HEK293T (cell line): Measurements from ENCODE around the gene MAP4K4.

Experiments
- CTCF ChIA-PET: fragments of 350-600 bp; formaldehyde crosslinking; extraction: SDS; loops from one replicate; lab custom pipeline; 2021; ENCODE audit warnings: antibody characterized with exemption, inconsistent platforms; lab: Yijun Ruan, JAX
- POLR2A ChIA-PET: fragments of 350-600 bp; formaldehyde crosslinking; extraction: SDS; loops from one replicate; lab custom pipeline; 2020; ENCODE audit warnings: antibody characterized with exemption, inconsistent platforms; lab: Yijun Ruan, JAX
- DNase-seq: peaks from one replicate; pipeline ENCODE4 v3.0.0; 2012; ENCODE audit warnings: mixed read lengths; ENCODE audit errors: extremely low spot score
- ARNT ChIP-seq: fragments of 450-650 bp; IDR thresholded peaks from 2 replicates; pipeline ENCODE4 v1.6.1; 2017; ENCODE audit warnings: mild to moderate bottlenecking
- BHLHE40 ChIP-seq: fragments of 450-650 bp; IDR thresholded peaks from 2 replicates; pipeline ENCODE4 v1.6.1; 2016; ENCODE audit warnings: mild to moderate bottlenecking, moderate library complexity, borderline replicate concordance
- CTBP1 ChIP-seq: fragments of 450-650 bp; IDR thresholded peaks from 2 replicates; pipeline ENCODE4 v1.6.1; 2016; ENCODE audit warnings: borderline replicate concordance
- ELF4 ChIP-seq: fragments of 450-650 bp; IDR thresholded peaks from 2 replicates; pipeline ENCODE4 v1.6.1; 2017; ENCODE audit warnings: antibody characterized with exemption
- FOXA1 ChIP-seq: fragments of 450-650 bp; IDR thresholded peaks from 2 replicates; pipeline ENCODE4 v1.6.1; 2016; ENCODE audit warnings: mild to moderate bottlenecking
- FOXK2 ChIP-seq: fragments of 450-650 bp; IDR thresholded peaks from 2 replicates; pipeline ENCODE4 v1.6.1; 2016; ENCODE audit warnings: mild to moderate bottlenecking
- FOXM1 ChIP-seq: fragments of 450-650 bp; IDR thresholded peaks from 2 replicates; pipeline ENCODE4 v1.6.1; 2017; ENCODE audit warnings: mild to moderate bottlenecking, borderline replicate concordance
- HDGF ChIP-seq: fragments of 450-650 bp; IDR thresholded peaks from 2 replicates; pipeline ENCODE4 v1.6.1; 2017; ENCODE audit warnings: antibody characterized with exemption, borderline replicate concordance
- L3MBTL2 ChIP-seq: fragments of 450-650 bp; conservative IDR thresholded peaks from 2 replicates; pipeline ENCODE4 v1.6.1; 2016; ENCODE audit warnings: mild to moderate bottlenecking
- LEF1 ChIP-seq: fragments of 450-650 bp; IDR thresholded peaks from 2 replicates; pipeline ENCODE4 v1.6.1; 2017; ENCODE audit warnings: mild to moderate bottlenecking, borderline replicate concordance
- NFRKB ChIP-seq: fragments of 450-650 bp; IDR thresholded peaks from 2 replicates; pipeline ENCODE4 v1.6.1; 2016; ENCODE audit warnings: mild to moderate bottlenecking, moderate library complexity
- PKNOX1 ChIP-seq: fragments of 450-650 bp; IDR thresholded peaks from 2 replicates; pipeline ENCODE4 v1.6.1; 2016
- SP1 ChIP-seq: fragments of 450-650 bp; IDR thresholded peaks from 2 replicates; pipeline ENCODE4 v1.6.1; 2017
- SUZ12 ChIP-seq: fragments of 450-650 bp; IDR thresholded peaks from 2 replicates; pipeline ENCODE4 v1.6.1; 2016; ENCODE audit warnings: mild to moderate bottlenecking
- TARDBP ChIP-seq: fragments of 450-650 bp; IDR thresholded peaks from 2 replicates; pipeline ENCODE4 v1.6.1; 2016
- ZNF384 ChIP-seq: fragments of 450-650 bp; IDR thresholded peaks from 2 replicates; pipeline ENCODE4 v1.6.1; 2016

Gene MAP4K4

GRCh38 chr2:101735166-101735533 lies 37.6 kb downstream of the MAP4K4 start:
- DNase-seq, result no peak
- POLR2A ChIA-PET, result no interaction called here
- no peak for TF ChIP-seq NFRKB
- CTCF ChIA-PET, result no interaction called here

DNA sequence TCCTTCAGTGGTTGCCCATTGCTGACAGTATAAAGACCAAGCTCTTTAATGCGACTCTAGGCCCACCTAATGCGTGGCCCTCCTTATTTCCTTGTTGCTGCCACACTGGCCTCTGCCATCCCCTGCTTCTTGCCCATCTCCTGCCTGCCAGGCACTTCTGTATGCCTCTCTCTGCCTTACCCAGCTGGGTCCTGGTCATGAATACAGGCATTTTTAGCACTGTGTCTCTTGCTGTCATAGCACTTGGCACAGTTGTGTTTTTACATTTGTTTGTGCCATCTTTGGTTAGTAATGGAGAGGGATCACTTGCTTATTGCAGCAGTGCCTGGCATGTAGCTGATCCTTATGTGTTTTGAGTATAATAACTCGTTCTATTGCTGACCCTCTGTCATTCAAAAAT lies 38.7 kb downstream of the MAP4K4 start:
- DNase-seq, result no peak
- CTCF ChIA-PET, result interaction anchor here (1.1 kb wide), 1 partner anchor 10 kb away, joined by 3 read pairs; no protein-coding TSS in a partner anchor
- TF ChIP-seq SP1 (no peak), FOXK2 (no peak), SUZ12 (no peak), ARNT (no peak), TARDBP (no peak), BHLHE40 (no peak)
- POLR2A ChIA-PET, result no interaction called here

DNA sequence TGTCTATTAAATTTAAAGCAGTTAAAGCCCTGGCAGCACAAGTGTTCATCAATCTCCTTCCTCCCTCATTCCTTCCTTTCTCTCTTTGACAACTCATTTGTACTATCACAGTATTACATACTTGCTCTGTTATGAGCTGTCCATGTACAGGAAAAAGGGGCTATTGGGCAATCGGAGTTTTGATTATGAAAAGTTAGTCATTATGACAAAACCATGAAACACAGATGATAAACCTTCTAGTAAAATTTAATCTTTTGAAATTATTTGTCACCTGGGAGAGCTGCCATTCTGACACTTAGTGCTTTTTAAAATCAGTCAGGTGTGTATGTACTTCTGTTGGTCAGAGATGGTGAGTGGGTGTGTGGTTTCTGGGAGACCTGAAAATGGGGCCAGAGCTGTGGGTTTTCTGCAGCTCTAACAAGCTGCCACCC lies 39.4 kb downstream of the MAP4K4 start:
- ChIA-PET CTCF (interaction anchor here (1.1 kb wide), 1 partner anchor 11 kb away, joined by 3 read pairs; no protein-coding TSS in a partner anchor), POLR2A (no interaction called here)
- DNase-seq, result no peak
- TF ChIP-seq ELF4, result no peak
- TF ChIP-seq ZNF384, result no peak
- no peak for TF ChIP-seq FOXM1
- no peak for TF ChIP-seq FOXK2
- no peak for TF ChIP-seq FOXA1
- no peak for TF ChIP-seq L3MBTL2
- TF ChIP-seq BHLHE40, result no peak
- TF ChIP-seq SUZ12, result no peak
- no peak for TF ChIP-seq TARDBP
- no peak for TF ChIP-seq LEF1
- no peak for TF ChIP-seq PKNOX1
- no peak for TF ChIP-seq NFRKB
- TF ChIP-seq SP1, result no peak
- no peak for TF ChIP-seq HDGF
- TF ChIP-seq ARNT, result no peak
- TF ChIP-seq CTBP1, result no peak

- TF ChIP-seq NFRKB (no peak), FOXM1 (no peak), PKNOX1 (no peak)
- no peak for DNase-seq
- ChIA-PET CTCF (interaction anchor here (1.1 kb wide), 1 partner anchor 12 kb away, joined by 3 read pairs; no protein-coding TSS in a partner anchor), POLR2A (no interaction called here)
Observed at GRCh38 chr2:101737478-101738255, 40.2 kb downstream of the MAP4K4 start.

DNA sequence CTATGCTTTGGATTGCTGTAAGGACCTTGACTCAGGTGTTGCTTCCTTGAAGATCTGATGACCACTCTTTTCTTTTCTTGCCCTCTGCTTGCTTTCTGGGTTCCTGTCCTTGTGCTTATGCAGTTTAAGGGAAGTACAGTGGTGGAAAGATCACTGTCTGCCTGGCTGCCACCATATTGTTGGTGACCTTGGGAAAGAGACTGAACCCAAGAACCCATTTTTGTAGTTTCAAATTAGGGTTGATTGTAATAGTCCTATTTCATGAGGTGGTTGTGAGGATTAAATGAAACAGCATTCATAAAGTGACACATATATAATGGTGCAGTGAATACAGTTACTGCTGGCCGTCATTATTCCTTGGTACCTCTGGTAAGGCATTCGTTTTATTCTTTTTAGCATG lies 41.1 kb downstream of the MAP4K4 start:
- POLR2A ChIA-PET, result no interaction called here
- CTCF ChIA-PET, result no interaction called here
- TF ChIP-seq HDGF (no peak), ZNF384 (no peak), L3MBTL2 (no peak), ELF4 (no peak), ARNT (no peak), SUZ12 (no peak), TARDBP (no peak), FOXK2 (no peak), NFRKB (no peak), PKNOX1 (no peak), FOXM1 (no peak), CTBP1 (no peak), BHLHE40 (no peak), SP1 (no peak), LEF1 (no peak), FOXA1 (no peak)
- DNase-seq, result no peak

DNA sequence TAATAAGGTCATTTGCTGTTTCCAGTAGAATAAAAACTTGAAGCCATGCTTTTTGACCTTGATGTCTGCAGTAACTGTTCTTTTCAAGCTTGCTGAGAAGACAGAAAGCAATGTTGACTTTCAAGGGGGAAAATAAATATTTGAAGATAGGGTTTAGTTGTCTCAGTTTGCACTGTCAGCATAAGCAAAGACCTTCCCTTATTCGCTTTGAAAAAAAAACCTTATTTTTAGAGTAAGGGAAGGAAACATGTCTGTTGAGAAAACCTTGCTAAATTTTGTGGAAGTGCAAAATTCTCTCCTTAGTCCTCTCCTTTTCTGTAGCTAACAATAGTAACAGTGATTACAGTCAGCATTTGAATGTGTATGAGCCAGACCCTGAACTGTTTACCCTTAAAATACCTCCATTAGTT lies 43.1 kb downstream of the MAP4K4 start:
- CTCF ChIA-PET, result no interaction called here
- TF ChIP-seq ARNT (no peak), HDGF (no peak), SP1 (no peak), BHLHE40 (no peak), CTBP1 (no peak), LEF1 (no peak), ELF4 (no peak), NFRKB (no peak), ZNF384 (no peak), FOXA1 (no peak), FOXM1 (no peak), PKNOX1 (no peak), SUZ12 (no peak), L3MBTL2 (no peak), TARDBP (no peak), FOXK2 (no peak)
- POLR2A ChIA-PET, result no interaction called here
- DNase-seq, result no peak
